Measurements from ENCODE around the gene CCL17. TPM values are rescaled to one million over a fixed set of nuclear protein-coding genes. Genes with fewer than 3 reads are reported as not detected.
"Not testable (repeated sequence)": the region's sequence is repeated elsewhere in the genome, so short reads cannot be mapped to it uniquely, and the experiment has no call there.

Gene CCL17
- total RNA-seq, 2 donors from 2014 or later: not detected

- peak; percentile 6 to 10 for ATAC-seq
- DNase-seq: no peak
- intact Hi-C loops (cut with DNase I): loop anchor here in 1 of 2 donors (5.0 to 10.0 kb wide), 2 partner anchors 114 to 331 kb away; no protein-coding TSS in a partner anchor
Observed at GRCh38 chr16:57416084-57416483, 11.5 kb downstream of the CCL17 start.

- DNase-seq (no peak), ATAC-seq (no peak)
- intact Hi-C loops (cut with DNase I): loop anchor here in 1 of 2 donors (5.0 to 10.0 kb wide), 2 partner anchors 117 to 335 kb away; no protein-coding TSS in a partner anchor
Observed at GRCh38 chr16:57419506-57419905, 14.9 kb downstream of the CCL17 start.

GRCh38 chr16:57422026-57422944, 17.7 kb downstream of the CCL17 start:
- peak; percentile 62 for DNase-seq
- peak; percentile 60 to 78 for ATAC-seq
- intact Hi-C loops (cut with DNase I): loop anchor here in 1 of 2 donors (5.0 to 10.0 kb wide), 2 partner anchors 95 to 557 kb away; partner anchors contain the start of gene SLC12A3

- DNase-seq (no peak), ATAC-seq (no peak)
- intact Hi-C loops (cut with DNase I): loop anchor here in 1 of 2 donors (5.0 to 10.0 kb wide), 2 partner anchors 94 to 558 kb away; partner anchors contain the start of gene SLC12A3
Observed at GRCh38 chr16:57423152-57423551, 18.6 kb downstream of the CCL17 start.

GRCh38 chr16:57424583-57424982, 20.0 kb downstream of the CCL17 start:
- DNase-seq (no peak), ATAC-seq (peak in 1 of 2 donors; percentile 11)
- intact Hi-C loops (cut with DNase I): loop anchor here in 1 of 2 donors (5.0 to 10.0 kb wide), 2 partner anchors 93 to 560 kb away; partner anchors contain the start of gene SLC12A3

- intact Hi-C loops (cut with DNase I): loop anchor here in 1 of 2 donors (10.0 kb wide), 1 partner anchor 562 kb away; the partner anchor contains the start of gene SLC12A3
- no peak for ATAC-seq
- DNase-seq: no peak
Observed at GRCh38 chr16:57426356-57426755, 21.8 kb downstream of the CCL17 start.

- intact Hi-C loops (cut with DNase I): loop anchor here in 1 of 2 donors (10.0 kb wide), 1 partner anchor 563 kb away; the partner anchor contains the start of gene SLC12A3
- no peak for ATAC-seq
- DNase-seq: no peak
Observed at GRCh38 chr16:57427307-57427706, 22.7 kb downstream of the CCL17 start.

GRCh38 chr16:57427824-57428223, 23.3 kb downstream of the CCL17 start:
- no peak for ATAC-seq
- no peak for DNase-seq
- intact Hi-C loops (cut with DNase I): loop anchor here in 1 of 2 donors (10.0 kb wide), 1 partner anchor 563 kb away; the partner anchor contains the start of gene SLC12A3

GRCh38 chr16:57430955-57431354, 26.4 kb downstream of the CCL17 start:
- intact Hi-C loops (cut with DNase I): loop anchor here in 1 of 2 donors (5.0 kb wide), 1 partner anchor 81 kb away; no protein-coding TSS in a partner anchor
- no peak for DNase-seq
- ATAC-seq: no peak

- DNase-seq (no peak), ATAC-seq (no peak)
- intact Hi-C loops (cut with DNase I): loop anchor here in 1 of 2 donors (5.0 kb wide), 1 partner anchor 80 kb away; no protein-coding TSS in a partner anchor
Observed at GRCh38 chr16:57432505-57432904, 27.9 kb downstream of the CCL17 start.

- intact Hi-C loops (cut with DNase I): loop anchor here in 1 of 2 donors (5.0 kb wide), 1 partner anchor 79 kb away; no protein-coding TSS in a partner anchor
- DNase-seq (no peak), ATAC-seq (no peak)
Observed at GRCh38 chr16:57432989-57433388, 28.4 kb downstream of the CCL17 start.

GRCh38 chr16:57434003-57434402, 29.4 kb downstream of the CCL17 start:
- intact Hi-C loops (cut with DNase I): loop anchor here in 1 of 2 donors (5.0 kb wide), 1 partner anchor 78 kb away; no protein-coding TSS in a partner anchor
- ATAC-seq (no peak), DNase-seq (no peak)

GRCh38 chr16:57435838-57436237, 31.3 kb downstream of the CCL17 start:
- ATAC-seq: no peak
- intact Hi-C loops (cut with DNase I): no loop called here
- no peak for DNase-seq

GRCh38 chr16:57439947-57440346, 35.4 kb downstream of the CCL17 start:
- ATAC-seq; intact Hi-C loops (cut with DNase I): not testable (repeated sequence)

GRCh38 chr16:57440551-57440950, 36.0 kb downstream of the CCL17 start:
- ATAC-seq; intact Hi-C loops (cut with DNase I); DNase-seq: not testable (repeated sequence)

More at GRCh38 chr16:57439947-57440346, 35.4 kb downstream of the CCL17 start:
- DNase-seq: not testable (repeated sequence)

- intact Hi-C loops (cut with DNase I): no loop called here
- no peak for ATAC-seq
- no peak for DNase-seq
Observed at GRCh38 chr16:57444711-57445110, 40.1 kb downstream of the CCL17 start.

GRCh38 chr16:57445510-57445909, 40.9 kb downstream of the CCL17 start:
- intact Hi-C loops (cut with DNase I): no loop called here
- ATAC-seq (no peak), DNase-seq (no peak)

GRCh38 chr16:57446531-57447185, 42.1 kb downstream of the CCL17 start:
- DNase-seq: peak; percentile 64
- peak; percentile 33 to 46 for ATAC-seq

More at GRCh38 chr16:57446531-57447185, 42.1 kb downstream of the CCL17 start:
- intact Hi-C loops (cut with DNase I): no loop called here
